Activated naive CD4-positive, alpha-beta T cell (primary cell): ENCODE results near the gene SCOC.
A peak's percentile ranks its signal among the peaks of the same experiment; 100 is the strongest.

Experiments used
- DNase-seq, 4 experiments: peaks; one replicate each; lab custom pipeline; 2025; lab: John Stamatoyannopoulos, UW

Gene SCOC

DNA sequence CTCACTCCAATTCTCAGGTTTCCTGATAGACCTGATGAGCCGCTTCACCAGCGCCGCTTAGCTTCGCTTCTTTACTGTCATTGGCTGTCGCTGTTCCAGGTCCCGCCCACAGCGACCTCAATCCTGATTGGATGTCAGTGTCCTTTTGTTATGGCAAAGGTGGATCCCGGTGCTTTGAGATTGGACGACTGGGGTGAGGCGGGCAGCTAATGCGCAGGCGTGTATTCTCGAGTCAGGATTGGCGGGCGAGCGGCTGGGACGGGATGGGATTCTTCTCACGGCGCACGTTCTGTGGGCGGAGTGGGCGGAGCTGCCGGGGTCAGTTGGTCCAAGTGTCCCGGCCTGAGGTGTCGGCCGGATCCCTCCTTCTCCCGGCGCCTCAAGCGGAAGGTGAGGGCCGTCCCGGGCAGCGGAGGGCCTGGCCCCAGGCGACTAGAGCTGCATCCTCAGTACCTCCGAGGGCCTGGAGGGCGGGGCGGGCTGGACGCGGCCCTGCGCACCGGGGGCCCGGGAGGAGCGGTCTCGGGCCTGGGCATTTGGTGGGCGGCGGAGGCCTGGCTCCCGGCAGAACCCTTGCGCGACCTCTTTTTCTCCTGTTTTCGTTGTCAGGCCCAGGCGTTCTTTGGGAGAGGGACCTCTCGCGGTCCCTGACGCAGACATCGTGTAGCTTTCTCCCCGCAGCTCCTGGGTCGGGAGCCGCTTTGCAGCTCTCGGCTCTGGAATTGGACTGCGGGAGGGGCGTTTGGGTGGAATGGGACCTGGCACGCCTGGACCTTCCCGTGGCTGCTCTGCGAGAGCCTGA is at the start of gene SCOC:
Gene SCOC, plus strand, starts transcription at position 319 of the 802 bp plus-strand sequence. CDS start 5,525 bp downstream, outside the sequence.
- peak; percentile 83 to 91 (median 88) for DNase-seq

DNA sequence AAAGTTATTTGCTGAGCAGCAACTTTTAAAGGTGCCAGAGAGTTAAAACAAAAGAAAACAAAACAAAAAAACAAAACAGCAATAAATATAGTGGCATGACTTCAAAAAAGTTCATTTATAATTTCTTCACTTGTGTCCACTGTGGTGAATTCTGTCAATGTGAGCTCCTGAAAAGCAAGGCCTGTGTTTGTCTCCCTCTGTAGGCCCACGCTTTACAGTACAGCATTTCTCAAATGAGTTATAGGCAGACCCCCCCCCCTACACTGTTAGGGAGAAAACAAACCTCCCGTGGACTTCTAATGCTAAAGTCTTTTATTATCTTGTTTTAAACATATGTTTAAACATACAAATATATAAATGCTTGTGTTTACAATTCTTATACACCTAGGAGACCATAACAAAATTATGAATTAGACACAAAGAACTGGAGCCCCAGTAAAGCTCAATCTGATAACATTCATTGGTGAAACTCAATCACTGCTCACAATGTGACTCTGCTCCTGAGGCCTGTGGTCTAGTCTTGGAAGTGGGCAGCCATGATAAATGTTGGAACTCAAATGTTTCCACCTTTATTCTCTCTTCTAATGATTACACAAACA is 47.0 kb upstream of the SCOC start:
- DNase-seq, result peak in 1 of 4 experiments; percentile 0

DNA sequence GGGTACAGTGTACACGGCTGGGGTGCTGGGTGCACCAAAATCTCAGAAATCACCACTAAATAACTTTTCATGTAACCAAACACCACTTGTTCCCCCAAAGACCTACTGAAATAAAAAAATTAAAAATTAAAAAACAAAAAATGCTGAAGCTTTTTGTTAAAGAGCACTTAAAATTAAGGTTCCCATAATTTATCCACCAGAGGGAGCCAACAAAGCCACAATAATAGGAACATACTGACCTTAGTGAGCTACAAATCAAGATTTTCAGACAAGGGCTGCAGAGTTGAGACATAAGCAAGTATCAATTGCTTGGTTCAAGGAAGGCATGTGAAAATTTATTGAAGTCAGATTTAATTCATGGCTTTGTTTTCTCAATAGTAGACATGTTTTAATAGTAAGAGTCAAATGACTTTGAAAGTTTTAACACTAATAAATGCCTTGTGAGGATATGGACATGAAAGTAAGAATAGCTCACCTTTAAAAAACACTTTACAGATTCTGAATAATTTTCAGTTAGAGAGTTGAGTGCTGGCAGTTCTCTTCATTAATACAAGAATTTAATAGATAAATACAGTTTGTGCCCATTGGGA is 43.0 kb upstream of the SCOC start:
- DNase-seq, result no peak

DNA sequence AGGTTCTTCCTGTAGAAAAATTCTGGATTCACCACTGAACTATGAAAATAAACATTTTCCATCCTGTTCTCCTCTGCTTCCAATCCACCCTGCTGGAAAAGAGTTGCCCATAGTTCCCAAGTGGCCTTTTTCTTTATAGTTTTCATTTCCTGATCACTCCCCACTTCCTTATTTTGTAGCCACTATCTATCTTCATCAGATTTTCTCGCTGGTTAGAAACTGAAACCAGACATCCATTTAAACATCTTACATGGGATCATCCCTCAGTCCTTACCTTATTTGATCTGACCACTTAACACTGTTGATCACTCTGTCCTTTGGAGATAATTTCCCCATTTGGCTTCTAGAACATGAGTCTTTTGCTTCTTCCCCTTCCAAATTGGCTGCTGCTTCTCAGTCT is 42.2 kb upstream of the SCOC start:
- DNase-seq, result no peak

DNA sequence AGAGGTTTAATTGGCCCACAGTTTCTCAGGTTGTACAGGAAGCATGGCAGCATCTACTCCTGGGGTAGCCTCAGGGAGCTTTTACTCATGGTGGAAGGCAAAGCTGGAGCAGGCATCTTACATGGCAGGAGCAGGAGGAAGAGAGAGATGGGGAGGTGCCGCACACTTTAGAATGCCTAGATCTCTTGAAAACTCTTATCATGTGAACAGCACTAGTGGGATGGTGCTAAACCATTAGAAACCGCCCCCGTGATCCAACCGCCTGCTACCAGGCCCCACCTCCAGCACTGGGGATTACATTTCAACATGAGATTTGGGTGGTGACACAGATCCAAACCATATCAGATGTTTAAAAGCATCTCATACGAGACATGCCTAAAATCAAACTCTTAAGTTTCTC is 41.6 kb upstream of the SCOC start:
- no peak for DNase-seq

DNA sequence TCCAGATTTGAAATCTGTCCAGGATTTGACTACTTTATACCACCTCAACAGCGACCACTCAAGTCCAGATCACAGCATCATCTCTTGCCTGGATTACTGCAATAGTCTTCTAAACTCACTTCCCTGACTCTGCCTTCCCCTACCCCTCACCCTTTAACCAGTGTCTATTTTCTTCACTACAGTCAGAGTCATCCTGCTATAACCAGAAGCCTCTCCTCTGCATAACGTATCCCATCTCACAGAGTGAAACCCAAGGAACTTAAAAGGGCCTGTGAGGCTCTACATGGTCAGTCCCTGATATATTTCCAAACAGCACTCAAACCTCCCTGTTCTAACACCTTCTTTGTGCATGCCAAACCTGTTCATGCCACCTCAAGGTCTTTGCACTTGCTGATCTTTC is 40.7 kb upstream of the SCOC start:
- DNase-seq, result no peak

DNA sequence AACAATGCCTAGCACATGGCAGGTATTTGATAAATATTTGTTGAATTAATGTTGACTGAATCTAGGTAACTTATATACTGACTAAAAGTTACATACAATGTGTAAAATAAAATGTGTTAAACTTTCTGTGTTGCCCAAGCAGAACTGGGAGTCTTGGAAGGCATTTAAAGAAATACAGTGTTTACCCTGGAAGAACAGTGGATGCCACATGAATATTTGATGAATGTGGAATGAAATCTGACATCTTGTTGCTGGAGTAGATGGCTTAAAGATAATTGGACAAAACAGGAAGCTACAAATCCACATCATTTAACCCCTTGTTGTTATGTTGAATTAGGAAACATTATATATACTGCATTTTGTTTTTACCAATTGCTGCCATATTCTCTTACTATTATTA is 39.9 kb upstream of the SCOC start:
- no peak for DNase-seq

DNA sequence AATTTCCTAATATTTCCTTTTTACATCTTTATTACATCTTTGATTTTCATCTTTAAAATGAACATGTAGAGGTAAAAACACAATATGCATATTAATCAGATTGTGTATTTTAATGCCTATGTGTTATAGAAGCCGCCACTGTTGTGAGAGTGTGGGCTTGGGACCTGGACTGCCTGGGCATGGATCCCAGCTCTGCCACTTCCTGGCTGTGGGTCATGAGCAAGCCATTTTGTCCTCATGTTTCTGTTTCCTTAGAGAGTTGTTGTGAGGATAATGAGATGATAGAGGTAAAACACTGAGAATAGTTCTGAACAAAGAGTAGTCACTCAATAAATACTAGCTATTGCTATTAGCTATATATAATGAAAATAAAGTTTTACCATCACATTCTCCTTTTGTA is 38.4 kb upstream of the SCOC start:
- no peak for DNase-seq

DNA sequence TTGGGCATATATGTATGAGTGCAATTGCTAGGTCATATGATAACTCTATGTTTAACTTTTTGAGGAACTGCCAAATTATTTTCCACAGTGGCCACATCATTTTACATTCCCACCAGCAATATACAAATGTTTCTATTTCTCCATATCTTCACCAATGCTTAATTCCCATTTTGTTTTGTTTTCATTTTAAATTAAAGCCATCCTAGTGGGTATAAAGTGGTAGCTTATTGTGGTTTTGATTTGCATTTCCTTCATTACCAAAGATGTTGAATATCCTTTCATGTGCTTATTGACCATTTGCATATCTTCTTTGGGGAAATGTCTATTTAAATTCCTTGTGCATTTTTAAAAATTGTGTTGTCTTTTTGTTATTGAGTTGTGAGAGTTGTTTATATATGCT is 36.7 kb upstream of the SCOC start:
- no peak for DNase-seq

DNA sequence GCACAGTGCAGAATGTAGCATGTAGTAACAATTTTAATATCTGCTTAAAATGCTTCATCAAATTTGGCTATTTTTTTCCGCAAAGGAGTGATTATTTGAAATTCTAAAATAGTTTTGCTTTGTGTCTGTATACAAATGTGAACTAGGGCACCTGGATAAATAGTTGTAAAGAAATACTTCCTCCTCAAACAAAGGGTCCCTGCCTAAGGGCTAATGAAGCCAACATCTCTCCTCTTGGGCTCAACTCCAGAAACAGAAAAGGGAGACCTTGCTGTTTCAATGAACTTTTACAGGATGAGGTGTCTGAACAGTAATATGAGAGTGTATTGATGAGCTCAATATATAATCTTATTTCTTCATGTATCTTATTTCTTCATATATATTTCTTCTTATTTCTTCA is 30.8 kb upstream of the SCOC start:
- no peak for DNase-seq

DNA sequence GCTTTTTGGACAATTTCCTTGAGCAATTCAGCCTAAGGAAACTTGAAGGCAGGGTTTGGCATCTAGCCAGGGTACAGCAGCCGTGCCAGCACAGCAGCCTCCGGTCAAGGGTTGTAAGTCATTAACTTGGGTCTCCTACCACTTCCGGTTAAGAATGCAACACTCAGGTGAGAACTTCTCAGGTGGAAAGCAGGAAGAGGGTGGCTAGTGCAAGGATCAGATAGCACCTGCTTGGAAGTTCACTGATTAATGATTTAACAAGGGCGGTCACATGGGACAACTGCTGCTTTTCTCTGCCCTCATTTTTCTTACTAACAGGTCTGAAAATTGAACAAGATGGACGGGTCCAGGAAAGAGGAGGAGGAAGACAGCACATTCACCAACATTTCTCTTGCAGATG is 30.1 kb upstream of the SCOC start:
- no peak for DNase-seq

DNA sequence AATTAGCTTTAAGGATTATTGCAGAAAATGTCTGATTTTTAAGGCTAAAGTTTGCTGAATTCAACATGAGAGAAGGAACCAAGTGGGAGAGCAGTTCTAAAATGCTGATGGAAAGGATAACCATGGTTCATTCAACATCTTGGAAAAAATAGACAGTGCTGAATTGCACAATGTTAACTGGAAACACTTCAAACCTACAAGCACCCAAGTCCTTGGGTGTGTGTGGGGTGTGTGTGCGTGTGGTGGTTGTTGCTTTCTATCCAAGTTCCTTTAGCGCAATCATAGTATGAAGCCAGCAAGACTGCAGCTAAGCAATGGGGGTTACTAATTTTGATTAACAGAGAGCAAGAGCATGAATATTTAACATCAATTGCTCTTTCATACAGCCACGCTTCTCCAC is 29.3 kb upstream of the SCOC start:
- no peak for DNase-seq

DNA sequence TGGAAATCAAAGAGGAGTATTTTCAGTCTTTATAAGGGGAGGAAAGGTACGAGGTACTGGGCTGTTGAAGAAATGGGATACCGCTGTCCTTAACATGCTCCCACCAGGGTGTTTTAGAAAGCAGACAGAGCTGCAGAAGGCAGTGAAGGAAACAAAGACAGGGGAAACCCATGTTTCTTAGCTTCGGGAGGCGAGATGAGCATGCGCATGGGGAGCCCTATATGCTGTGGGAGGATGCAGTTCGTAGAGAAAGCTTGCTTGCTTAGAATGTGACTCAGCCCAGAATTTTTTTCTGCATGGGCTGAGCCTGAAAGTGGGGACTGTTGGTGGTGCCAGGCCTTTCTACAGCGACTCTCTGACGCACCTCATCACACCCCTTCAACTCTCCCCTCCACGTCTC is 28.8 kb upstream of the SCOC start:
- DNase-seq, result no peak

DNA sequence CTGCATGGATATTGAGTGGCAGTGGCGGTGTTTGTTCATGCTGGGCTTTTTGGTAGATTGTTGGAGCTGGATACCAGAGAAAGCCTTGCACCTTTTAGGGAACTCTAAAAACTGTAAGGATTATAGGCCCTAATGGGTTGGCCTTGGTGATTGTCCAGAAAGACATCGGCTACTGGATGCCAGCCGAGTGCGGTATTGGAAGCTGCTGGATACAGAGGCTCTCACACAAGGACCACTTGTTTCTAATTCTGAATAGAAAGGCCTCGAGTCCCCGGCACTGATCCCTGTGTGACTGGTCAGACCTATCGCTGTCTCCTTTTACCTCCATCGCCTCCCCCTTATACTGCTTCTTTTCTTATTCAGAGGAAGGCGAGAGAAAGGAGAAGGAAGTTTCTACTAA is 27.3 kb upstream of the SCOC start:
- no peak for DNase-seq

DNA sequence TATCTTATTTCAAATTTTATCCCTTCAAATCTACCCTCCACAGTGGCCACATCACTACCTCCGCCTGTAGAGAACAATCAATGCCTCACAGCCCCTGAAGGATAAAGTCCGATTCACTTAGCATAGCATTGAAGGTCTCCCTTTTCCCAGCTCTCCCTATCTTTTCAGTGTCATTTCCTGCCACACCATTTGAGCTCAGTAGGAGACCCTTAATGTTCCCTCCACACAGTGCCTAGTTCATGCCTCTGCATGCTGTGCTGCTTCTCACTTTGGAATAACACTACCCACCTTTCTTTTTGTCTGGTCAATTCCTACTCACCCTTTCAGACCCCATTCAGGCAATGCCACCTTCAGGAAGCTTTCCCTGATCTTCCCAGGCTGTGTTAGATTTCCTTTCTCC is 23.6 kb upstream of the SCOC start:
- DNase-seq, result no peak

DNA sequence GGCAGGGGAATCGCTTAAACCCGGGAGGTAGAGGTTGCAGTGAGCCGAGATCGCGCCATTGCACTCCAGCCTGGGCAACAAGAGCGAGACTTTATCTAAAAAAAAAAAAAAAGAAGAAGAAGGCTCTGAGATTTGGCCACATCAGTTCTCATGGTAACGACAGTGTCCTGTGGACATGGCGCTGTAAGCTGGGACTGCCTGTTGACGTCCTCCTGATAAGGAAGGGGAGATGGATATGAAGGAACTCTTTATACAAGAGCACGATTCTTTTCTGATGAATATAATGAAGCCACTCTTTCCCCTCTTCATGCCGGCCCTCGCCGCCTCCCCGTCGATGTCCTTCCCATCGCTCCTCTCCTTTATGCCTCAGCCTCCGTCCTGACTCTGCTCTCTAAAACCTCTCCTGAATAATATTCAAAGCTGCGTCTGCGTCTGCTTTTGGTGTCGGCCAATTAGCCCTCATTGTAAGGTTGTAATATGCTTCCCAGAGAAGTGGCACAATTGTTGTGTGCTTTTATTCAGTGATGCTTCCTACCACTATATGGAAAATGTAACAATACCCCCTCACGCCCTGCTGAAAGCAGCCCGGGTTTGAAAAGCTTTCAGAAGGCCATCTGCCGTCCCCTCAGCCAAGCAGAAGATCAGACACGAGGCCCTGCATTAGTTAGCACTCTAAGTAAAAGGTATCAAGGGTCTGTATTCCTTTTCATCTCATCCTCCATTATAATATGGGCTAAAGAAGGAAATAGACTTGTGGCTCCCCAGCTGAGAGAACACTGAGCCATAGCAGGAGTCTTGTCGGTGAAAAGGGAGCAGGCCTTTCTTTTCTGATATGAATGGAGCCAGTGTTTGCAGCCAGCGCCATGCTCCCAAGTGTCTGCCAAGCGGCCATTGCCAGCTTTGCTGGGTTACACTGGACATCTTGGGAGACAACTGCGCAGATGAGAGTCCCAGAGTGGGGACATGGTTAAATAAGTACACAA is 22.1 kb upstream of the SCOC start:
- no peak for DNase-seq

DNA sequence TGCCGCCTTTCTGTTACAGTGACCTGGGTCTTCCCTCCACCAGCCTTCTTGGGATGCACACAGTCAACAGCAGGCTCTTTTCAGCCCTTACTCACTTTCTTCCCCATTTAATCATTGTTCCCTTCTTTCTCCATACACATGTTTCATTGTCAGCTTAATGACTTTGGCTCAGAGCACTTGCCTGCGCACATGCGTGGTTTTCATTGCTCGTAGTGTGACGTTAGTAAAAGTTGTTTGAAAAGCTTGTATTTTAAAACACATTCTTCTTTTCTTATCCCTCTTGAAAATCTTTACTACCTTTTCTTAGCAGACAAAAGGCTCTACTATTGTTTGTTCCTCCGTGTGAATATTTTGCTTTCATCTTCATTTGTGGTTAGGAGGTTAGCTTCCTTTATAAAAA is 19.7 kb upstream of the SCOC start:
- DNase-seq, result no peak

DNA sequence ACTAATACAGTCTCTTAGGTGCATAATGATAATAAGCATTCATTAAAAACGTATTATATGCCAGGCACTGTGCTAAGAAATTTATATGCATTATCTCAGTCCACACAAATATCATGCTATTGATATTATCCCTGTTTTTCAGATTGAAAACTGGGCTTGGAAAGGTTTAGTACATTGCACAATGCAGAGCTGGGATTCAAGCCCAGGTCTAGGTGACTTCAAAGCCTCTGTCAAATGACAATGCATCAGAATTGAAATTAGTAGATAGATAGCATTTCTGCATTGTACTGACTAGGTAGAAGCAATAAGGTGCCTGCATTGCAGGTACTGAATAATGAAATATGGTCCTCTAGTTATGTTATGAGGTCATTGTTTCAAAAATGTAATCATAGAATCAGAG is 18.2 kb upstream of the SCOC start:
- DNase-seq, result no peak

DNA sequence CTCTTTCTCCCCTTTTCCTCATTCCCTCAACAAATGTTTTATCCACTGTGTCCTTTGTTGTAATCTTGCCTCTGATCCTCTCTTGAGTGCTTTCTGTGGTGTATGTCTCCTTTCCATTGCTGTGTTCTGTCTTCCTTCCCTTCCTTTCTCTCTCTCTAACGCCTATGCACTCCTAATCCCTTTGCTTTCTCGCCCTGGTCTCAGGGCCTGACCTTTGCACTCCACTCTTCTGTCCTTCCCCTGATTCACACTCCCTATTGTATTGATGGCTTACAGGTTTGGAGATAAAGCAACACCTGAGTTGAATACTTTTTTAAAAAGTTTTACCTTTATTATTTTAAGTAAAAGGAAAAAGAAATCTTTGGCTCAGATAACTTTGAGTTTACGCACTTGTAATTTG is 15.6 kb upstream of the SCOC start:
- DNase-seq, result no peak

DNA sequence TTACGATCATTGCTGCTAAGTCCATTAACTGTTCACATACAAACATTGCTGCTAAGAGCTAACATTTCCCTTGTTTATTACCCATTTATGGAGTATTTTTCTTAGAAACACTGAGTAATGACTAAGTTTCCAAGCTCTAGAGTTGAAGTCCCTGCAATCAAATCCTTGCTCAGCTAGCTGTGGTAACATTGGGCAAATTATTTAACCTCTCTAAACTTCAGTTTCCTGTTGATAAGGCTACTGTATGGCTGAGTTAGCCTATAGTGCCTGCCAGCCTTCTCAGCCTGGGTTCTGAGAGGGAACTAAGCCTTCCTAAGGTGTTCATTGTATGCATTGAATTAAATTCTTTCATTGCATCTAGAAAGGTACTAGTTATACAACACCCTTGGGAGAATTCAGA is 15.2 kb upstream of the SCOC start:
- no peak for DNase-seq

DNA sequence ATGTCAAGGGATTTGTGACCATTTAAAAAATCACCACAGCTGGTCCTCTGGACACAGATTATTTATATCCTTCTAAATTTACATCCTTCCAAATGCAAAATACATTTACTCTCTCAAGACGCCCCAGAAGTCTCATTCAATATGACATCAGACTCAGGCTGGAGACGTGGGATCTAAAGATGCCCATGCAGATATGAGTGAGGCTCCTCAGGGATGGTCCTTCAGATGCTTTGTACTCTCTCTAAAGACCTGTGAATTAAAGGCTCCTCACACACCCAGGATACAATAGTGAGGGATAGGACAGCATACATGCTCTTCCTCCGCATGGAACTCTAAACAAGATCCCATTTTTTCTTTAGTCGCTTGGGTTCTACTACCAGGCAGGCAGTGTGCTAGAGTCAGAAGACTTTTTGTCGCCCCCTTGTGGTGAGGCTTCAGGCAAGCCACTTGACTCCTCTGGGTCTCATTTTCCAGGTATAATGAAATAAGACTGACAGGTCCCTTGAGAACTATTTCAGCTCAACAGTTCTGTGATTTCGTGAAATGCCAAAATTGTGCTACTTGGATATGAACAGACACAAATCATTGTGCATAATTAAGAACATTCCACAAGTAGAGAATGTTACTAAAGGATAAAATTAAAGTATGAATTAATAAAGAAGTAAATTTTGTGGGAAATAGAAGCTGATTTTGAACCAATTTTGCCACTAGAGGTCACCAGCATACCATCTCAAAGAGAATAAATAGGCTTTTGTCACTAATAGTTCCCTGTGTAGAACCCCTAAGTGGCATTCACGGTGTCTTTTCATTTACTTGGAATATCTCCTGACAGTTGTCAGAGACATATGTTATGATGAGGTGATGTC is 13.7 kb upstream of the SCOC start:
- DNase-seq, result peak; percentile 30 to 59 (median 50)
